K562 (cell line): ENCODE results near the gene HNRNPCL1. TPM values are rescaled to one million over a fixed set of nuclear protein-coding genes. Genes with fewer than 3 reads are reported as not detected.

Experiments used
- CREM ChIP-seq: IDR thresholded peaks from 2 replicates; pipeline ENCODE4 v1.6.1; 2014; ENCODE audit warnings: antibody characterized with exemption, low read depth
- HDAC6 ChIP-seq: IDR thresholded peaks from 2 replicates; pipeline ENCODE4 v1.6.1; 2012; ENCODE audit warnings: low read depth, mild to moderate bottlenecking, control low read depth, inconsistent platforms, low read length, moderate library complexity
- MEIS2 ChIP-seq: fragments of 450-650 bp; IDR thresholded peaks from 2 replicates; pipeline ENCODE4 v1.6.1; 2014; ENCODE audit warnings: mild to moderate bottlenecking; ENCODE audit not compliant: partially characterized antibody
- MTA1 ChIP-seq: fragments of 450-650 bp; IDR thresholded peaks from 2 replicates; pipeline ENCODE4 v1.6.1; 2017; ENCODE audit warnings: borderline replicate concordance
- MXI1 ChIP-seq: IDR thresholded peaks from 2 replicates; pipeline ENCODE4 v1.6.1; 2011; ENCODE audit warnings: low read depth, mild to moderate bottlenecking, improper control_type of control experiment, low read length
- NR1H2 ChIP-seq: sonication (generic); formaldehyde crosslinking; IDR thresholded peaks from 2 replicates; pipeline ENCODE4 v1.4.0; 2020; ENCODE audit warnings: mild to moderate bottlenecking, missing genetic modification reagents
- PYGO2 ChIP-seq: fragments of 450-650 bp; IDR thresholded peaks from 2 replicates; pipeline ENCODE4 v1.6.1; 2016; ENCODE audit warnings: mild to moderate bottlenecking, missing genetic modification characterization, moderate library complexity, missing compliant biosample characterization
- RBM15 ChIP-seq: fragments of 200-400 bp; formaldehyde crosslinking; IDR thresholded peaks from 2 replicates; pipeline ENCODE4 v1.6.1; 2018; ENCODE audit warnings: mild to moderate bottlenecking, low read length, moderate library complexity; ENCODE audit not compliant: insufficient read depth
- SMAD2 ChIP-seq: fragments of 150-350 bp; IDR thresholded peaks from 2 replicates; pipeline ENCODE4 v1.6.1; 2014; ENCODE audit warnings: low read depth, mild to moderate bottlenecking, low read length
- SREBF1 ChIP-seq: fragments of 150-350 bp; IDR thresholded peaks from 2 replicates; pipeline ENCODE4 v1.6.1; 2014; ENCODE audit warnings: antibody characterized with exemption, low read depth, low read length, borderline replicate concordance
- THRAP3 ChIP-seq: fragments of 450-650 bp; IDR thresholded peaks from 2 replicates; pipeline ENCODE4 v1.6.1; 2016; ENCODE audit warnings: mild to moderate bottlenecking, inconsistent platforms, borderline replicate concordance
- TRIM28 ChIP-seq: fragments of 450-650 bp; IDR thresholded peaks from 2 replicates; pipeline ENCODE4 v1.6.1; 2017
- ZNF165 ChIP-seq: fragments of 250-450 bp; sonication (Bioruptor Pico); IDR thresholded peaks from 2 replicates; pipeline ENCODE4 v1.4.0; 2020; ENCODE audit warnings: borderline replicate concordance
- polyA plus RNA-seq, 8 experiments: library from polyadenylated mRNA; depleted of rRNA in 4 of 8; stranded (reverse) in 5 of 8; unstranded in 3 of 8; fragments of >200 nt; fragmentation: Nextera tagmentation in 2 of 8; fragmentation: Illumina TruSeq in 1 of 8; extraction: Ambion mirVana in 2 of 8; extraction: Trizol in 1 of 8; gene quantifications; 2 replicates each; pipeline versions ENCODE4 v1.2.1 to v1.2.3, GENCODE V29; 2011 to 2014; ENCODE audit warnings: inconsistent platforms in 1 of 8, missing spikeins in 1 of 8
- total RNA-seq, 7 experiments: library from RNA; depleted of rRNA in 6 of 7; stranded (reverse); fragments of >200 nt in 6 of 7; fragmentation: Illumina TruSeq in 2 of 7; extraction: Trizol in 2 of 7; gene quantifications; 2 replicates each; pipeline versions ENCODE4 v1.2.1 to v1.2.3, GENCODE V29; 2011 to 2021; ENCODE audit warnings: low replicate concordance in 1 of 7
- TF ChIP-seq, protein P1 (sequence below): fragments of 450-650 bp; formaldehyde crosslinking; IDR thresholded peaks from 2 replicates; pipeline ENCODE4 v1.4.0; 2020; ENCODE audit warnings: mild to moderate bottlenecking, moderate library complexity
- TF ChIP-seq, protein P2 (sequence below): fragments of 450-650 bp; IDR thresholded peaks from 2 replicates; pipeline ENCODE4 v1.6.1; 2016; ENCODE audit warnings: mild to moderate bottlenecking
- TF ChIP-seq, protein P3 (sequence below): sonication (generic); formaldehyde crosslinking; IDR thresholded peaks from 2 replicates; pipeline ENCODE4 v1.8.0; 2022; ENCODE audit warnings: mild to moderate bottlenecking, missing genetic modification reagents, borderline replicate concordance
- TF ChIP-seq, protein P4 (sequence below): fragments of 250-450 bp; sonication (Bioruptor Pico); IDR thresholded peaks from 2 replicates; pipeline ENCODE4 v1.4.0; 2020; ENCODE audit warnings: mild to moderate bottlenecking
- TF ChIP-seq, protein P5 (sequence below): fragments of 250-450 bp; sonication (Bioruptor Pico); IDR thresholded peaks from 2 replicates; pipeline ENCODE4 v1.4.0; 2020

The HNRNPCL1 gene
- total and polyA plus RNA-seq, 9 of the 15 experiments (the other 6 are each of a cell fraction or from before 2014, with no cell fraction given): 0.08 TPM; not detected in 8

DNA sequence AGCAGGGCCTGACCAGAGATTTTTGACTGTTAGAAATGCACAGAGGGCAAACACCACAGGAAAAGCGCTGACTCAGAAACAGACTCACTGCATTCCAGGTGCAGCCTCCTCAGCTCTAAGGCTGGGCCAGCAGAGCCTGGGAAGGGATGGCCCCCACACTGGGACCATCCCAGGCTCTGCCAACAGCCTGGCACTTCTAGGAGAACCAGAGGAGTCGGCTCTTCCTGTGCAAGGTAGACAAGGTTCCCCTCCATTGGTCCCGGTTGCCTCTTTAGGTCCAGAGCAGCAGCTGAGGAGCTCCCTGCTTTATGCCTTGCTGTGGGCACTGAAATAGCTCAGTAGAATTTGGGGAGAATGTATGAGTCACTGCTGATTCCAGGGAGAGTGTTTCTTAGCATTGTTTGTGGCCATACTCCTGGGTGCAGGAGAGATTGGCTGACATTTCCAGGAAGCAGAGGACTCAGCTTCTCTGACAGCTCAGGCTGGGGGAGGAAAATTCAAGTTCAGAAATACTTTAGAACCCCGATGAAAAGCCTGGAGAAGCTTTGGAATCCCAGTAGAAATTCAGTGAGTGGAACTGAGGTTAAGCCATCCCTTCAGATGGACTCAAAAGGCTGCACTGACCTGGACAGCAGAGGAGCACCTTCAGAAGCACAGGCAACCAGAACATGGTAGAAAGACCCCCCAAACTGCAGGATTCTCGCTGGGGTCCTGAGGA is 37.7 kb downstream of the HNRNPCL1 start (continued):
- TF ChIP-seq, protein P1, sequence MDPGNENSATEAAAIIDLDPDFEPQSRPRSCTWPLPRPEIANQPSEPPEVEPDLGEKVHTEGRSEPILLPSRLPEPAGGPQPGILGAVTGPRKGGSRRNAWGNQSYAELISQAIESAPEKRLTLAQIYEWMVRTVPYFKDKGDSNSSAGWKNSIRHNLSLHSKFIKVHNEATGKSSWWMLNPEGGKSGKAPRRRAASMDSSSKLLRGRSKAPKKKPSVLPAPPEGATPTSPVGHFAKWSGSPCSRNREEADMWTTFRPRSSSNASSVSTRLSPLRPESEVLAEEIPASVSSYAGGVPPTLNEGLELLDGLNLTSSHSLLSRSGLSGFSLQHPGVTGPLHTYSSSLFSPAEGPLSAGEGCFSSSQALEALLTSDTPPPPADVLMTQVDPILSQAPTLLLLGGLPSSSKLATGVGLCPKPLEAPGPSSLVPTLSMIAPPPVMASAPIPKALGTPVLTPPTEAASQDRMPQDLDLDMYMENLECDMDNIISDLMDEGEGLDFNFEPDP: no peak
- TF ChIP-seq, protein P2, sequence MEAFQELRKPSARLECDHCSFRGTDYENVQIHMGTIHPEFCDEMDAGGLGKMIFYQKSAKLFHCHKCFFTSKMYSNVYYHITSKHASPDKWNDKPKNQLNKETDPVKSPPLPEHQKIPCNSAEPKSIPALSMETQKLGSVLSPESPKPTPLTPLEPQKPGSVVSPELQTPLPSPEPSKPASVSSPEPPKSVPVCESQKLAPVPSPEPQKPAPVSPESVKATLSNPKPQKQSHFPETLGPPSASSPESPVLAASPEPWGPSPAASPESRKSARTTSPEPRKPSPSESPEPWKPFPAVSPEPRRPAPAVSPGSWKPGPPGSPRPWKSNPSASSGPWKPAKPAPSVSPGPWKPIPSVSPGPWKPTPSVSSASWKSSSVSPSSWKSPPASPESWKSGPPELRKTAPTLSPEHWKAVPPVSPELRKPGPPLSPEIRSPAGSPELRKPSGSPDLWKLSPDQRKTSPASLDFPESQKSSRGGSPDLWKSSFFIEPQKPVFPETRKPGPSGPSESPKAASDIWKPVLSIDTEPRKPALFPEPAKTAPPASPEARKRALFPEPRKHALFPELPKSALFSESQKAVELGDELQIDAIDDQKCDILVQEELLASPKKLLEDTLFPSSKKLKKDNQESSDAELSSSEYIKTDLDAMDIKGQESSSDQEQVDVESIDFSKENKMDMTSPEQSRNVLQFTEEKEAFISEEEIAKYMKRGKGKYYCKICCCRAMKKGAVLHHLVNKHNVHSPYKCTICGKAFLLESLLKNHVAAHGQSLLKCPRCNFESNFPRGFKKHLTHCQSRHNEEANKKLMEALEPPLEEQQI: no peak
- TF ChIP-seq PYGO2 (tag) (no peak), ZNF165 (no peak), RBM15 (no peak), HDAC6 (no peak), SREBF1 (no peak), MEIS2 (peak; percentile 20), MTA1 (no peak), SMAD2 (no peak), TRIM28 (no peak), NR1H2 (CRISPR knock-in tag) (no peak), THRAP3 (no peak), MXI1 (no peak), CREM (no peak)
- TF ChIP-seq, protein P3, sequence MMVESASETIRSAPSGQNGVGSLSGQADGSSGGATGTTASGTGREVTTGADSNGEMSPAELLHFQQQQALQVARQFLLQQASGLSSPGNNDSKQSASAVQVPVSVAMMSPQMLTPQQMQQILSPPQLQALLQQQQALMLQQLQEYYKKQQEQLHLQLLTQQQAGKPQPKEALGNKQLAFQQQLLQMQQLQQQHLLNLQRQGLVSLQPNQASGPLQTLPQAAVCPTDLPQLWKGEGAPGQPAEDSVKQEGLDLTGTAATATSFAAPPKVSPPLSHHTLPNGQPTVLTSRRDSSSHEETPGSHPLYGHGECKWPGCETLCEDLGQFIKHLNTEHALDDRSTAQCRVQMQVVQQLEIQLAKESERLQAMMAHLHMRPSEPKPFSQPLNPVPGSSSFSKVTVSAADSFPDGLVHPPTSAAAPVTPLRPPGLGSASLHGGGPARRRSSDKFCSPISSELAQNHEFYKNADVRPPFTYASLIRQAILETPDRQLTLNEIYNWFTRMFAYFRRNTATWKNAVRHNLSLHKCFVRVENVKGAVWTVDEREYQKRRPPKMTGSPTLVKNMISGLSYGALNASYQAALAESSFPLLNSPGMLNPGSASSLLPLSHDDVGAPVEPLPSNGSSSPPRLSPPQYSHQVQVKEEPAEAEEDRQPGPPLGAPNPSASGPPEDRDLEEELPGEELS (CRISPR knock-in tag): no peak
- TF ChIP-seq, protein P4, sequence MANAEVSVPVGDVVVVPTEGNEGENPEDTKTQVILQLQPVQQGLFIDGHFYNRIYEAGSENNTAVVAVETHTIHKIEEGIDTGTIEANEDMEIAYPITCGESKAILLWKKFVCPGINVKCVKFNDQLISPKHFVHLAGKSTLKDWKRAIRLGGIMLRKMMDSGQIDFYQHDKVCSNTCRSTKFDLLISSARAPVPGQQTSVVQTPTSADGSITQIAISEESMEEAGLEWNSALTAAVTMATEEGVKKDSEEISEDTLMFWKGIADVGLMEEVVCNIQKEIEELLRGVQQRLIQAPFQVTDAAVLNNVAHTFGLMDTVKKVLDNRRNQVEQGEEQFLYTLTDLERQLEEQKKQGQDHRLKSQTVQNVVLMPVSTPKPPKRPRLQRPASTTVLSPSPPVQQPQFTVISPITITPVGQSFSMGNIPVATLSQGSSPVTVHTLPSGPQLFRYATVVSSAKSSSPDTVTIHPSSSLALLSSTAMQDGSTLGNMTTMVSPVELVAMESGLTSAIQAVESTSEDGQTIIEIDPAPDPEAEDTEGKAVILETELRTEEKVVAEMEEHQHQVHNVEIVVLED (CRISPR knock-in tag): no peak
- TF ChIP-seq, protein P5, sequence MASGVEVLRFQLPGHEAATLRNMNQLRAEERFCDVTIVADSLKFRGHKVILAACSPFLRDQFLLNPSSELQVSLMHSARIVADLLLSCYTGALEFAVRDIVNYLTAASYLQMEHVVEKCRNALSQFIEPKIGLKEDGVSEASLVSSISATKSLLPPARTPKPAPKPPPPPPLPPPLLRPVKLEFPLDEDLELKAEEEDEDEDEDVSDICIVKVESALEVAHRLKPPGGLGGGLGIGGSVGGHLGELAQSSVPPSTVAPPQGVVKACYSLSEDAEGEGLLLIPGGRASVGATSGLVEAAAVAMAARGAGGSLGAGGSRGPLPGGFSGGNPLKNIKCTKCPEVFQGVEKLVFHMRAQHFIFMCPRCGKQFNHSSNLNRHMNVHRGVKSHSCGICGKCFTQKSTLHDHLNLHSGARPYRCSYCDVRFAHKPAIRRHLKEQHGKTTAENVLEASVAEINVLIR: no peak
